ENCODE data around the gene NAGLU. TPM values are rescaled to one million over a fixed set of nuclear protein-coding genes. Genes with fewer than 3 reads are reported as not detected.

Gene NAGLU
- polyA plus RNA-seq, 1 of the 3 experiments (the other 2 are of a cell fraction) = 33.9 TPM

DNA sequence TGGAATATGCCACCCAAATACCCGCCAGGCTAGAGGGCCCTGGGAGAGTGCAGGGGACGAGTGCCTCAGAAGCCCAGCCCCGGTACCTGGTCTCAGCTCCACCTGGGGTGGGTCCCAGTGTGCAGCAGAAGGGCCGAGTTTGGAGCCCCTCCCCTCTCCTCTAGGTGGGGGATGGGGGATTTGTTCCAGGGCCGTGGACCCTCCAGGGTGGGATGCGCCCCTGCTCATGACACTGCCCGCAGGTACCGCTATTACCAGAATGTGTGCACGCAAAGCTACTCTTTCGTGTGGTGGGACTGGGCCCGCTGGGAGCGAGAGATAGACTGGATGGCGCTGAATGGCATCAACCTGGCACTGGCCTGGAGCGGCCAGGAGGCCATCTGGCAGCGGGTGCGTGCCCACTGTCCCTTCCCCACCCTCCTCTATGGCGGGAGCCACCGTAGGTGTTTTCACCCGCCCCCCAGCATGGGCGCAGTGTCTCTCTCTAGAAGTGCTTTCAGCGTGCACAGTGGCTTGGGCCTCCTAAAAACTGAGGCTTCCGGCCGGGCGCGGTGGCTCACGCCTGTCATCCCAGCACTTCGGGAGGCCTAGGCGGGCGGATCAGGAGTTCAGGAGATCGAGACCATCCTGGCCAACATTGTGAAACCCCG, 1.2 kb downstream of the NAGLU start:
- H3K79me2 ChIP-seq (ENCODE audit: insufficient read depth) = peaks cover 22% of the 10 kb centered on the region
- no peaks in the 10 kb centered on the region for H3K9me2 ChIP-seq
- CTCF ChIA-PET = interaction anchor here (0.6 to 2.4 kb wide), 4 partner anchors 9 to 461 kb away, joined by 3 to 18 read pairs (median 4); partner anchors contain the start of gene RPL27
- H3K36me3 ChIP-seq (replicated peaks in 1 of 2; ENCODE audit: control insufficient read depth in 1 of 2, insufficient read depth in 2 of 2, low read length in 1 of 2) = peaks cover 12% of the 10 kb centered on the region in 2 experiments
- peak overlapping the region; percentile 50 to 86; a peak in 3 of 4 replicates for H3K27ac ChIP-seq (ENCODE audit: low read depth in 2 of 2, low read length in 1 of 2)
- H2AFZ ChIP-seq (ENCODE audit: low read depth) = no peak overlapping the region
- H3K9ac ChIP-seq = peak overlapping the region; percentile 70
- peaks cover 4 to 16% of the 10 kb centered on the region in 2 experiments; a peak in 3 of 4 replicates for H3K4me1 ChIP-seq (ENCODE audit: control insufficient read depth in 1 of 2, insufficient read depth in 2 of 2, low read depth in 1 of 2, low read length in 1 of 2)
- TF ChIP-seq ELF1 (IDR thresholded peaks at IDR 0.05) (no peak), RXRA (IDR thresholded peaks at IDR 0.05; ENCODE audit: borderline replicate concordance, low read depth) (no peak), TAF1 (IDR thresholded peaks at IDR 0.05; ENCODE audit: borderline replicate concordance, low read depth, low read length) (no peak), FOSL2 (IDR thresholded peaks at IDR 0.05; ENCODE audit: borderline replicate concordance, low read depth) (no peak), GABPA (IDR thresholded peaks at IDR 0.05; ENCODE audit: low read depth) (no peak), USF2 (IDR thresholded peaks at IDR 0.05; ENCODE audit: borderline replicate concordance, low read depth, low read length) (no peak), MXI1 (IDR thresholded peaks at IDR 0.05; ENCODE audit: low read depth, low read length) (no peak), MAX (IDR thresholded peaks at IDR 0.05; ENCODE audit: low read depth) (no peak), NFIC (IDR thresholded peaks at IDR 0.05; ENCODE audit: borderline replicate concordance) (no peak), RAD21 (IDR thresholded peaks at IDR 0.05; ENCODE audit: low read length) (no peak), RFX5 (IDR thresholded peaks at IDR 0.05; ENCODE audit: low read length) (no peak), FOXJ3 (CRISPR knock-in tag; IDR thresholded peaks at IDR 0.05) (no peak)
- H3F3A ChIP-seq (replicated peaks; ENCODE audit: insufficient read depth) = peaks cover 19% of the 10 kb centered on the region
- no peaks in the 10 kb centered on the region for H3K9me3 ChIP-seq
- H3K4me3 ChIP-seq (ENCODE audit: low read depth in 2 of 2, low read length in 1 of 2) = peak overlapping the region; percentile 70 to 82
- 0 out of 2 replicates have a peak, but pooled peaks cover 4% of the 10 kb centered on the region for H4K20me1 ChIP-seq (ENCODE audit: insufficient read depth)
- POLR2A ChIA-PET = interaction anchor here (1.0 to 3.6 kb wide), 5 partner anchors 10 to 236 kb away, joined by 3 to 17 read pairs (median 3); partner anchors contain the start of genes PLEKHH3 and VPS25
- WGBS (ENCODE audit: low lambda C conversion rate) = 97% methylated on average over 21 of the region's 31 CpGs
- peak overlapping the region; percentile 100 for H3K4me2 ChIP-seq
- H3K27me3 ChIP-seq (ENCODE audit: insufficient read depth) = no peaks in the 10 kb centered on the region
- DNase-seq = no peak

DNA sequence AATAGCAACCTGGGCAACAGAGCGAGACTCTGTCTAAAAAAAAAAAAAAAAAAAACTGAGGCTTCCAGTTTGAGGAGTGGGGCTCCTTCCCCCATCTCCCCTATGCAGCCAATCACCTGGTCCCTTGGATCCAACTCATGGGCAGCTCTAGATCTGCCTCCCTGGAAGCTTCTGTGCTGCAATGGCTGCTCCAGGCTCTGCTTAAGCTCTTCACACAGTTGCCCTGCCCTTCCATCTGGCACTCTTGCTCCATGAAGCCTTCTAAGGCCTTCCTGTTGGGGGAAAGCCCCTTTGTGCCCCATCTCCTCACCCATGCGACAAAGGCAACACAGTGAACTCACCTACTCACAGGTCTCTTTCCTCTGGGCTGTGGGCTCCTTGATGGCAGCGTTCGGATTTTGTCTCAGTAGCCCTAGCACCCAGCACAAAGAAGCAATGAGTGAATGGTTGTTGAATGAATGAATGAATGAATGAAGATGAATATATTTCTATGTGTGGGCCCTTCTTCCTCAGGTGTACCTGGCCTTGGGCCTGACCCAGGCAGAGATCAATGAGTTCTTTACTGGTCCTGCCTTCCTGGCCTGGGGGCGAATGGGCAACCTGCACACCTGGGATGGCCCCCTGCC, 1.9 kb downstream of the NAGLU start:
- no peaks in the 10 kb centered on the region for H3K27me3 ChIP-seq (ENCODE audit: insufficient read depth)
- peaks cover 12 to 14% of the 10 kb centered on the region in 2 experiments for H3K36me3 ChIP-seq (replicated peaks in 1 of 2; ENCODE audit: control insufficient read depth in 1 of 2, insufficient read depth in 2 of 2, low read length in 1 of 2)
- no peaks in the 10 kb centered on the region for H3K9me3 ChIP-seq
- no peak overlapping the region for H3K27ac ChIP-seq (ENCODE audit: low read depth in 2 of 2, low read length in 1 of 2)
- CTCF ChIA-PET = interaction anchor here (1.5 kb wide), 1 partner anchor 132 kb away, joined by 4 read pairs; no protein-coding TSS in a partner anchor
- H3K9me2 ChIP-seq = no peaks in the 10 kb centered on the region
- no peak overlapping the region for H3K4me3 ChIP-seq (ENCODE audit: low read depth in 2 of 2, low read length in 1 of 2)
- WGBS (ENCODE audit: low lambda C conversion rate) = 100% methylated on average over 5 of the region's 5 CpGs
- H4K20me1 ChIP-seq (ENCODE audit: insufficient read depth) = 0 out of 2 replicates have a peak, but pooled peaks cover 4% of the 10 kb centered on the region
- peaks cover 4 to 16% of the 10 kb centered on the region in 2 experiments; a peak in 3 of 4 replicates for H3K4me1 ChIP-seq (ENCODE audit: control insufficient read depth in 1 of 2, insufficient read depth in 2 of 2, low read depth in 1 of 2, low read length in 1 of 2)
- H2AFZ ChIP-seq (ENCODE audit: low read depth) = no peak overlapping the region
- peak overlapping the region; percentile 100; the same call in 1 of the 2 replicates for H3K4me2 ChIP-seq
- peaks cover 22% of the 10 kb centered on the region for H3K79me2 ChIP-seq (ENCODE audit: insufficient read depth)
- DNase-seq = no peak
- H3K9ac ChIP-seq = no peak overlapping the region
- POLR2A ChIA-PET = interaction anchor here (1.6 to 3.6 kb wide), 2 partner anchors 9 to 16 kb away, joined by 3 to 17 read pairs; no protein-coding TSS in a partner anchor
- H3F3A ChIP-seq (replicated peaks; ENCODE audit: insufficient read depth) = peaks cover 19% of the 10 kb centered on the region
- TF ChIP-seq NFIC (IDR thresholded peaks at IDR 0.05; ENCODE audit: borderline replicate concordance) (no peak), PBX3 (IDR thresholded peaks at IDR 0.05) (no peak)
